GM19438 (cell line): ENCODE results near the gene TSPAN10.
"Not testable (repeated sequence)": the region's sequence is repeated elsewhere in the genome, so short reads cannot be mapped to it uniquely, and the experiment has no call there.

Source experiments
- ATAC-seq: cut with Tn5 transposase; IDR thresholded peaks from one replicate; pipeline ENCODE4 v1.9.1; 2021; ENCODE audit warnings: low read depth; ENCODE audit not compliant: unreplicated experiment

Gene TSPAN10

DNA sequence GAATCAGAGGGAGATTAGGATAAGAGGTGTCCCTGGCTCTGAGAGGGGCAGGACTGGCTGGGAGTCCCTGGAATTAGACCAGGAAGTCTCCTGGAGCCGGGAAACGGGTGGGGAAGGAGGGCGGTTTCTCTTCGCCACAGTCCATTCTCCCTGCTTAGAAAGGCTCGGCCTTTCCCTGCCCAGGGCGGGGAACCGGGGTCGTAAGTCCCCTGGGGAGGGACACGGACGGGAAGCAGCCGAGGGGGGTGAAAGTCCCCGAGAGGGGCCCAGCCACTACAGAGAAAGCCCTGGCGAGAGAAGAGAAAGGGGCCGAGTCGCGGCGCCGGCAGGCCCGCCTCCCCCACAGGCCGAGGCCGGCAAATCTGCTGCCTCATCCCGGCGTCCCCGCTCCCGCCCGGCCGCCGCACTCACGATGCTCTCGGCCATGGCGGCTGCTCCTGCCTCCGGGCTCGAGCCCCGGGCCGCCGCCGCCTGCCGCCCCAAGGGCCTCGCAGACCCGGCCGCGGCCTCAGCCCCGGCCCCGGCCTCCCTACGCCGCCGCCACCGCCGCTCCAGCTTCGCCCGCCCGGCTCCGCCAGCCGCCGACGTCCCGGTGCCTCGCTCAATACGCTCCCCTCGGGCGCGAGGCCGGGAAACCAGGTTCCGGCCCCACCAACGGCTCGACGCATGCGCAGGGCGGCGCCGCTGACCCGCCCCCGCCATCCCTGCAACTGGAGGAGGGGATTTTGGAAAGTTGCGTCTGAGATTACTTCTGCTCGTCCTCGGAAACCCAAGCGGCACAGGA is at the start of gene TSPAN10, which contains the start of gene NPLOC4:
Gene TSPAN10, plus strand, starts transcription at position 692 of the 784 bp plus-strand sequence. CDS start 5,217 bp downstream, outside the sequence.
Gene NPLOC4, minus strand, starts transcription at position 608 of the 784 bp plus-strand sequence. Its CDS starts 182 bp downstream, at position 426.
- peak; percentile 82 for ATAC-seq

DNA sequence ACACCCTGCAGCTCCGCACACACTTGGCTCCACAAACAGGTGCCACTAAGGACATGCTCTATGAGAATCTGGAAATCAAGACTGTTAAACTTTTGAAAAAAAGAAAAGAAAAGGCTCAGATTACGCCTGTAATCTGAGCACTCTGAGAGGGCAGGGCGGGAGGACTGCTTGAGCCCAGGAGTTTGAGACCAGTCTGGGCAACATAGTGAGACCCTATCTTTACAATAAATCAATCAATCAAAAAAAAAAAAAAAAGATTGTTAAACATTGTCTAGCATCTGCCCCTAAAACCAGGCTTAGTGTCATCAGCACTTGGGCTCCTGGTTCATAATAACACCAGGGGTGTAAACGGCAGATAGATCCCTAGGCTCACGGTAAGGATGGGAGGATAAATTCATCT is 47.4 kb upstream of the TSPAN10 start:
- ATAC-seq: no peak

DNA sequence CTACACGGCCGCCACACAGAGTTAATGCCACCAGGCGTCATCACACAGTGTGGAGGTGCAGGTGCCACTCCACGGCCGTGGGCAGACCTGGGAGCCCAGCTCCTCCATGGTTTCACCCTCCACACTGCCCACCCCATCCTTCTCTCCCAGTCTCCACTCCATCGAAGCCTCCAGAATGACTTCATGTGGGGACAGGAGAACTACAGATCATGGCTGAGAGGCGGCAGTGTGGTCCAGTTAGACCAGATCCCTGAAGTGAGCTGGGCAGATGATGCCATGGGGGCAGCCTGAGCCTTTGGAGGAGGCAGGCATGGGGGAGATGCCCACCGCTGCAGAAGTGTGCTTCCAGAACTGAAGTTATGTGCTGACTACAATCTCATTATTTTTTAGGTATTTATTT is 46.9 kb upstream of the TSPAN10 start:
- no peak for ATAC-seq

DNA sequence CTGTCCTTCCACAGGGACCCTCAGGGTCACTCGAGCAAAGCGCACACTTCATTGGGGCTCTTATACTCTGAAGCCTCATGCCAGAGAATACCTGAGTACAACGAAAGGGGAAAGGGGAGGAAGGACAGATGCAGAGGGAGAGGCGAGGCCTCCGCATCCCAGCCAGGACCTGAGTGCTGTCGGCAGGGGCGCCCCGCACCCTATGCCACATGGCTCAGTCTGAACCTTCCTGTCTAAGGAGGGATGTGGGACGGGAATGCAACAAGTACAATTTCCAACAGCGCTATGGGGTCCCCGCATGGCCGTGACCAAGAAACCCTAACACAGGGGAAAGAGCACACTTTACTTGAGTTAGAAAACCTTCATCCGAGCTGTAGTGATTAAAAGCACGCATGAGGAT is 45.0 kb upstream of the TSPAN10 start:
- ATAC-seq: no peak

DNA sequence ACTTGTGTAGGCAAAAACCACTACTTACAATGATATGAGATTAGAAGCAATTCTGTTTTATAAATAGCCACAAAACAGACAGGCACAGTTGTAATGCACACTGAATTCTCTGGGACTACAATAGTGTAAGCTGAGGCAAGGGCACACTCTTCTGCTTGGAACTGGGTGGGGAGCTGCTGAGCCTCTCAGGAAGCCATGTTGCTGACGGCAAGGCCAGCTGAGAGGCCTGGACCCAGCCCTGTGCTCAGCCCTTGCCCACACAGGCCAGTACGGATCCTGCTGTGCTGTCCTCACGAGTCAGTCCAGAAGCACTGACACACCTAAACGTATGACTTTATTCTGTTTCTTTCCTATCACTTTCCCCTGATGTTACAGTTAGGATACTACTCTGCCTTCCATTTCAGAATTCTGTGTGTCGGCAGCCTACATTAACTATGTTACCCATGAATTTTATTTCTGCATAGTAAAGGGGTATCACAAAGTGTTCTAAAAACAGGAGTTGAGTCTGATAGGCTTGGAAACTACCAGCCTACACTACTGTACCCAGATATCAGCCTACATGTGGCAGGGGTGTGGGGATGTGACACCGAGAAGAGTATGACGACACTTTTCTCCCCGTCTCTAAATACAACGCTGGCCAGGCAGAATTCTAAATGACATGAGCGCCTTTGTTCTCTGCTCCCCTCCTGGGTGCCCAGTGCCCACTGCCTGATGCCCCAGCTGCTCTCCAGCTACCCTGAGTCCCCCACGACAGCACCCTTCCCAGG is 43.7 kb upstream of the TSPAN10 start:
- ATAC-seq: no peak

DNA sequence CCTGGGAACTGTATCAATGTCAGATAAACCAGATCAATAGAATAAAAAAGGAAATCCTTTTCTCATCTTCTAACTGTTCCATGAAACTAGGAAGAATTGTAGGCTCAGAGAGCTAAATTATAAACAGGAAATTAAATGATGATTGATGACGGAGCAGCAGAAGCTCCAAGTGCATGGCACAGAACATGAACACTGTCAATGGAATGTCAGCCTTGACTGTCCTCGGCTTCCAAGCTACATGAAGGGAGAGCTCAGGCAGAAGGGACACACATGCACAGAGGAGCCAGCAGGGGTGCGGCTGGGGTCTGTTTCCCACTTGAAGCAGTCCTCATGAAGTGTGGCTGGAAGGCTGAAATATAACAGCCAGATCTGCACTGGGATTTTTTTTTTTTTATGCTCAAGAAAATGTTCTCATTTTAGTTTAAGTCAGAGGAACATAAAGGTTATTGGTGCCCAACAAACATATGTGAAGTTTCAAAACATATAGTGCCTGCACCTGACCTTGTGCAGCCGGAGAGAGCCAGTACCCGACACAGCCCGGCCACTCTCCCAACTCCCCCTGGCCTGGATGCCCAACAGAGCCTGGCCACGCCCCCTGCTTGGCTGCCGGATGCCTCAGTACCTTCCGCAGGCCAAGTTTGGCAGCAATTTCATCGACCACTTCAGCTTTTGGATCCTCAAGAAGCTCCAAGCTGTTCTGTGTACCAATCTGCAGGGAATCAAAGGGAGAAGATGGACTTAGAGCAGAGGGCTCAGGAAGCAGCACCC is 37.1 kb upstream of the TSPAN10 start:
- no peak for ATAC-seq

- no peak for ATAC-seq
These were observed 35.4 kb upstream of the TSPAN10 start for GRCh38 chr17:81601525-81602120.

DNA sequence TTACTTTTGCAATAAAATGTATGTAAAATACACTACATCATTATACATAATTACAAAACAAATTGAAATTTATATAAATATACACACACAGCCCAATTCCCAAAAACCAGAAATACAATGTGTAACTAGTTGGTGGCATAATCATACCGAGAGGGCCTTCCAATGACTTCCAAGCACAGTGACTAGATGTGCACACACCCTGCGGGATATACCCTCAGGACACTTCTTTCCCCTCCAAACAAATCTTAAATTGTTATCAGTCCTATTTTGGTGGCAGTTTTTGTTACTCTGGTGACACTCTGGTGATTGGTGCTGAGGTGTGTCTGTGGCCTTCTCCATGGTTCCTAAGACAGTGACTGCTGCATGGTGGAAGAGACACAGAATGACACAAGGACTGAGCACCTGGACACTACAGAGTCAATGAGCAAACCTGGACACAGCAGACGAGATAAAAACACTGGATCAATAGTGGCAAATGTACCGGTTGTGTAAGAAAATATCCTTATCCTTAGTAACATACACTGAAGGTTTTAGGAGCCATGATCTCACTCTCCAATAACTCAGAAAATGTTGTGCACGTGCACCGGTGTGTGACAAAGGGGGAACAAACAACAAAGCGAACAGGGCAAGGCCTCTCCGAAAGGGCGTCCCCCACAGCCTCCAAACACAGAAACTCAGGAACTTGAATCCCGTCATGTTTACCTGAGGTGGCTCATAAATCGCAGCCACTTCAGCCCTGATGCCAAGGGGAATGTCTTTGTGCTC is 33.0 kb upstream of the TSPAN10 start:
- no peak for ATAC-seq

- ATAC-seq: no peak
These were observed 29.6 kb upstream of the TSPAN10 start for GRCh38 chr17:81607431-81607830.

- no peak for ATAC-seq
These were observed 28.9 kb upstream of the TSPAN10 start for GRCh38 chr17:81608082-81608481.

DNA sequence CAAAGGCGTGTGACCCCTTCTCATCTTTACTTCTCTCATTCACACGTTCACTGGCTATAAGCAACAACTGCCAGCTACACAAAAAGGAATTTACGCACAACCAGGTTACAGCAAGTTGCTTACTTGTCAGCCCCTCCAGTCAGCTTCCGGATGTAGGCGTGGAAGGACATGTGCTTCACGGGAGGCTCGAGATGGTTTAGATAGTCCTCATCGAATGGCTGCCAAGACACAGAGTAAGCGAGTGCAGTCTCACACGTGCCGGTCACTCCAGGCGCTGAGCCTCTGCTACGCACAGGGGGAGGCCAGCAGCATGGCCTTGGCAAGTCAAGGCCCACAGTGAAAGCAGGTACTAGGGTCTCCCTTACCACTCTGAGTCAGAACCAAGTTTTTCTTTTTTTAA is 28.4 kb upstream of the TSPAN10 start:
- ATAC-seq: no peak

GRCh38 chr17:81609541-81610311 is 27.3 kb upstream of the TSPAN10 start:
- ATAC-seq: no peak

DNA sequence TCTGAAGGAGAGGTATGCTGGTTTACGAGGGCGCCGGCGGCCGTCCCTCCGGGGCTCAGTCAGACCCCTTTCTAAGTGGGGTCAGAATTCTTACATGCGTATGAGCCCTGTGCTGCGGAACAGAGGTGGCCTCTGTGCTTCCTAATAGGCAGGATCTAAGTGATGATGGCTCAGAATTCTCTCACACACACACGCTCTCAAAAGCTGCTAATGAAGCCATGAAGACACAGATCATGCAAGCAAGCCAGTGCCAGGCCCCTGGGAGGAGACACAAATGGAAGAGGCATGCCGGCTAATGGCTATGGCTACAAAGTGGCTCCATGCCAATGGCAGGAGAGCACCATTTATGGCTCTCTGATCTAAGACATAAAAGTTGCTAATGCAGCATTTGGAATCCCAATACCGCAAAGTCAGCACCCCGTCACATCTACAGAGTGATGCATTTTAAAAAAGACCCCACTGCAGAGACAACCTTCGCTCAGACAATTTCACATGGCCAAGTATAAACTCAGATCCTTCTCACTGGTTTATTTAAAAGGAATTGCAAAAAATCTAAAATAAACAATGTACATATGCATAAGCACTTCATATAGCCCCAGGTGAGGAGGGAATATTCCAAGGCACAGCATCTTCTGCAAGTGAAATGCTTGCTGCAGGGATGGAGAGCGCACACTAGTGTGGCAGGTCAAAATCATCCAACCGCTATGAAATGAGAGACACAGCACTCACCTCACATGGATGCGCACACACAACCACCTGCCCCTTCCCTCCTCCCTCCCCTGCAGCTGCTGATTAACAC is 24.6 kb upstream of the TSPAN10 start:
- no peak for ATAC-seq

DNA sequence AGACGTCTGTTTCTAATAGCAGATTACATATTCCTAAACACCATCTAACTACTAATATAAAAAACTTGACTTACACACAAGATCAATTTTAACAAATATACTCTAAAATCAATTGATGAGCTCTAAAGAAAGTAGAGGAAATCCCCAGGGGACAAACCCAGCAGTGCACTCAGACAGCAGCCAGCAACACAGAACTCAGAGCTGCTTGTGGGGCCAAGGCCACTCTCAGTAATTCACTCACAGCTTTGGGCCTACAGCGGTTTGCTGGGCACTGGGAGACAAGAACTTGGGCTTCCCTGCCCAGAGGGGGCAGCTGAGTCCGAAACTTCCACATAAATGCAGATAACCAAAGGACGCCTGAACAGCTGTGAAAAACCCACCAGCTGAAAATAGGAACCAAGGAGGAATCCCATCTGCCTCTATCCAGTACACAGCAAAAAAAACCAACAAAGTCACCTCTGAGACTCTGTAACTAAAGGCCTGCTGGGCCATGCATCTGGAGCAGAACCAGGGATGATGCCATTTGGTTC is 21.5 kb upstream of the TSPAN10 start:
- ATAC-seq: no peak

DNA sequence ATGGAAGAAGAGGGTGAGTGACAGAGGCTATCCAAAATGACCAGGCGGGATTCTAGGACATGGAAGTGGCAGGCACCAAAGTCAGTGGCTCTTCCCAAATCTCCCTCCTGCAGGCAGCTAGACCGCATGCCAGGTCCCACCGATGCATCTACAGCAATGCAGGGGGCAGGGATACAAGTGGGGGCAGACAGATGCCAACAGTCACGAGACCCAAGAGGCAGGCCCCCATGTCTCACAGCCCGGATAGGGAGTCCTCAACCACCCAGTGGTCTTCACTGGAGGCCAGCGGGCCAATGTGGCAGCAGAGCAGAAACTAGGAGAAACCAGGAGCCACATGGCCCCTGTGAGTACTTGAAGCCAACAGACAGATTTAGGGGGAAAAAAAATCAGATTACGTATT is 20.1 kb upstream of the TSPAN10 start:
- no peak for ATAC-seq

GRCh38 chr17:81618307-81618706 is 18.7 kb upstream of the TSPAN10 start:
- not testable (repeated sequence) for ATAC-seq

GRCh38 chr17:81621494-81622130 is 15.4 kb upstream of the TSPAN10 start:
- no peak for ATAC-seq

DNA sequence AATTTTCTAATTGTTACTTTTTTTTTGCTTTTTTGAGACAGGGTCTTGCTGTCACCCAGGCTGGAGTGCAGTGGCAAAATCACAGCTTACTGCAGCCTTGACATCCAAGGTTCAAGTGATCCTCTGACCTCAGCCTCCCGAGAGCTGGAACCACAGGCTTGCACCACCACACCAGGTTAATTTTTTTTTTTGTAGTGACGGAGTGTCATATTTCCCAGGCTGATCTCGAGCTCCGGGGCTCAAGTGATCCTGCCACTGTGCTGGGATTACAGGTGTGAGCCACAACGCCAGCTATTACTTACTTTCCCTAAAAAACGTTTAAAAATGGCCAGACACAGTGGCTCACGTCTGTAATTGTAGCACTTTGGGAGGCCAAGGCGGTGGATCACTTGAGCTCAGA is 6.7 kb upstream of the TSPAN10 start:
- no peak for ATAC-seq
